Right hindlimb (tissue), 1 donor: Measurements from ENCODE around the gene SYNE4.
"Not testable (repeated sequence)": the region's sequence is repeated elsewhere in the genome, so short reads cannot be mapped to it uniquely, and the experiment has no call there.

Source experiments
- DNase-seq: peaks from one replicate; pipeline ENCODE4 v3.0.0-alpha.2; 2018

Gene SYNE4

GRCh38 chr19:35987571-35987896 is 21.1 kb downstream of the SYNE4 start:
- no peak for DNase-seq

DNA sequence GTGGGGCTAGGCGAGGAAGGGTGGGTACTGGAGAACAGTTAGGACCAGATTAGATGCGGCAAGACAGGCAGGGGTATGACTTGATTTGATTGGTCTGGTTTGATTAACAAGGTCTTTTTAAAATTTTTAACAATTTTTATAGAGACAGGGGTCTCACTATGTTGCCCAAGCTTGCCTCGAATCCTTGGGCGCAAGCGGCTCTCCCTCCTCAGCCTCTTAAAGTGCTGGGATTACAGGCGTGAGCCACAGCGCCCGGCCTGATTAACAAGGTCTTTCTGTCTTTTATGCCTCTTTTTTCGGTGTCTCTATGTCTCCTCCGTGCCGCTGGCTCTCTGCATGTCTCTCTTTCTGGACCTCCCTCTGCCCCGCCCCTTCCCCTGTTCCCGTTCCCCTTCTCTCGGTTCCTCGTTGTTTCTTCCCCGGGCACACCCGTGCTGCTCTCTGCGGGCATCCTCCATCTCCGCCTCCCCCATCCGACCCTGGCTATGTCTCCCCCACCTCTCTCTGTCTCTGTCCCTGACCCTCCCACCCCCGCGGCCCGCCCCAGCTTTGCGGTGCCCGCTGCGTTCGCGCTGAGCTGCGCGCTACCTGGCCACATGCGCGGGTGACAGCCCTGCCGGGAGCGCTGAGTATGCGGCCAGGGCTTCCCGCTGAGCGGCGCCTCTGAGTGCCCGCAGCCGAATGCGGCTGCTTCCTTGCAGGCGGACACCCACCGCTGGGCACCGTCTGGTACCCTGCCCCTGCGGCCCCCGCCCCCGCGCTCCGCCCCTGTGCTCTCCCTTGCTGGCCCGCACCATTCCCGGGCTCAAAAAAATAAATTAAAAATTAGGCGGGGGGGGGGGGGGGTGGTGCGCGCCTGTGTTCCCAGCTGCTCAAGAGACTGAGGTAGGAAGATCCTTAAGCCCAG is 21.7 kb downstream of the SYNE4 start:
- no peak for DNase-seq

- no peak for DNase-seq
Measured at GRCh38 chr19:35986111-35986510, 22.5 kb downstream of the SYNE4 start.

DNA sequence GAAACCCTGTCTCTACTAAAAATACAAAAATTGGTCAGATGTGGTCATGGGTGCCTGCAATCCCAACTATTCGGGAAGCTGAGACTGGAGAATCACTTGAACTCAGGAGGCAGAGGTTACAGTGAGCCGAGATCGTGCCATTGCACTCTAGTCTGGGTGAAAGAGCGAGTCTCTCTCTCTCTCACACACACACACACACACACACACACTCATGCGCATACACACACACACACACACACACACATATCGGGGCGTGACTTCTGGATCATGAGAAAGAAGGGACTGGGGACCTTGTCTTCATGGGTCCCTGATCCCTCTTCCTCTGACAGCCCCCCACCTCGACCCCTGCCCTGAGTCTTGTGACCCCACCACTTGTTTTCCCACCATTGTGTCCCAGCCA is 25.4 kb downstream of the SYNE4 start:
- no peak for DNase-seq

- DNase-seq, result not testable (repeated sequence)
Measured at GRCh38 chr19:35980997-35981396, 27.6 kb downstream of the SYNE4 start.

DNA sequence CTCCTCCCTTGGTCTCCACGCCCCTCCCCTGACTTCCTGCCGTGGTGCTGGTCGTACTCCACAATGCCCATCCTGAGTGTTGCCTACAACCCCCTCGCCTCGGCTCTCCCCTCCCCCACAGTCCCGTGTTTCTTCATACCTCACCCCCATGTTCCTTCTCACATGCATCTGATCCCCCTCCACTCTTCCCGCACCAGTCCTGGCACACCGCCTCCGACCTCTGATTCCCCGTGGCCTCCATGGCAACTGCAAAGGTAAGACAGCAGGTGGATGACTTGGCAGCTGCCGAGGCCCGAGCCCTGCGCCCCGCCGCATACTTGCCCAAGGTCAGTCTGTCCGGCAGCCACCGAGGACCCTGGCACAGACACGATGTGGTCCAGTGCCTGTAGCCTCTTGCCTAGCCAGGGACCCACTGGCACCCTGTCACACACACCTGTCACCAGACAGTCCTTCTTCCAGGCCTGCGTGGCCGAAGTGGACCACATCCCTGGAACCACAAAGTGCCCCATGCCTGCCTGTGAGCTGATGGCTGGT is 29.7 kb downstream of the SYNE4 start:
- no peak for DNase-seq

- DNase-seq, result no peak
Measured at GRCh38 chr19:35978271-35978670, 30.3 kb downstream of the SYNE4 start.

DNA sequence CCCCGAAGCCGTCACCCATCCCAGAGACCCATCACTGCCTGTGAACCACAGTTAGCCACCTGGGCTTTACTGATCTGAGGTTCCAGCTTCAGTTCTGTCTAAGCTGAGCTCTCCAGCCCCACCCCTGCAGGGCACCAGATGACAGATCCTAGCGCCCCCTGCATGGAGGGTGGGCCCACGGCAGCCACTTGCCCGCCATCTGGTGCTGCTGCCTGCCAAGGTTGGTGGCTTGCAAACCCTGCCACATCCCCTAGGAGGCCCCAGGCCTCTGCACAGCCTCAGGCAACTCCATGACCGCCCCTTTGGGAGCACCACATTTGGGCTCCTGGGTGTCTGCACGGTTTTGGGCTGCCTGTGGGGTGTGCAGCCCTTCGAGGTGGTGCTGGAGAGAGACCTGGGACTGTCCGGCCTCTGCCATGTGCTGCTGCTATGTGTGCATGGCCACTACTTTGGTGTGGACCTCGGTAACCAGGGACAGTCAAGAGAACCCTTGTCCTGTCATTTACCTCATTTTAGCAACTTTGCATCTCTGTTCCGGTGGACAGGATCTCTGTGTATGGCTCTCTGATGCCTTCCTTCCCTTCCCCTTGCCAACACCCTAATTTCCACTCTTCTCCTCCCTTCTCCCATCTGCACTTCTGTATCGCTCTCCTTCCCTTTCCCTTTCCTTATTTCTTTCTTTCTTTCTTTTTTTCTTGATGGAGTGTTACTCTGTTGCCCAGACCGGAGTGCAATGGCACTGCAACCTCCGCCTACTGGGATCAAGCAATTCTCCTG is 31.0 kb downstream of the SYNE4 start:
- DNase-seq, result no peak

DNA sequence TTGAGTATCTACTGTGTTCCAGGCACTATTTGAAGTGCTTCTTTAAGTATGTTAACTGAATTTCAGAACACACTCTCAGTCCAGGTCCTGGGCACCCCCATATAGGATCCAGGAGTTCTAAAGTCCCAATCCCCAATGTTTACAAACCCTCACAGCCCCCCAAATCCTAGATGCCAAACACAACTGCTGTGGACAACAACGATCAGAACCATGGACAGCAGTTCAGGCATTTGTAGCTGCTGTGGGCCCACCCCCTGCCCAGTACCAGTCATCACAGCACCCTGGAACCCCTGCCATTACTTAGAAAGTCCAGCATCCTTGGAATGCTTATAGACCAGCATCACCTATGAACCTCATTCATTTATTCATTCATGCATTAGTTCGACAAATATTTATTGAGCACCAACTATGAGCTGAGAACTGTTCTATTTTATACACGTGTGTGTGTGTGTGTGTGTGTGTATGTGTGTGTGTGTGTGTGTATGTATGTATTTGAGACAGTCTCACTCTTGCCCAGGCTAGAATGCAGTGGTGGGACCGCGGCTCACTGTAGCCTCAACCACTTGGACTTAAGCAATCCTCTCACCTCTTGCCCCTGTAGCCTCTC is 32.9 kb downstream of the SYNE4 start:
- no peak for DNase-seq

DNA sequence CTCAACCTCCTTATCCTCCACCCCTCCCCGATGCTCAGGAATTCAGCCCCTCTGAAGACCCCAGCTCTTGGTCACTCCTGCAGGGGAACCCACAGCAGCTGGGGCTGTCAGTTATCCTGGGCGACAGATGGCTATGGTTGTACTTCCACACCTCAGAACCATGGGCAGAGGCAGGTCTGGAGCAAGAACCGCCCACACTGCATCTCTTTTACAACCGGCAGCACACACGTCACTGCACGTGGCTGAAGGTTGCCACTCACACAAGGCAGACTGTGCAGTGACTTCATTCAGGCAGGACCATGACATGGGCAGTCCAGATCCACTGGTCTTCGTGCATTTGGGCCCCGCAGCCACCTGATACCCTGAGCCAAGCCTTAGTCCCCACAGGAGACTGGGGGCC is 35.1 kb downstream of the SYNE4 start:
- DNase-seq, result no peak

DNA sequence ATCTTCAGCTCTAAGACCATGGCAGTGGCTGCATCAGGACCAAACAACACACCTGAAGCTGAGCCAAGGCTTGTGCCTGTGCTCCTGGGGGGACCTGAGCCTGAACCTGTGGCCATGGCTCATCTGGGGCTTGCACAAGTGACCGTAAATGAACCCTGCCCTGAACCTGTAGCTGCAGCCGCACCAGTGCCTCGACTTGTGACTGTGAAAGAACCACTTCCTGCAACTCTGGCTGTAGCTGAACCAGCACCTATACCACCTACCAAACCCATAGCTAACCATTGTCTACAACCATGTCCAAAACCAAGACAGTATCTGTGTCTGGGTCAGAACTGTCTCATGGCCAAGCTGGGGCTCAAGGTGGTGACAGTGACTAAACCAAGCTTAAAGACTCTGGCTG is 41.8 kb downstream of the SYNE4 start:
- DNase-seq, result no peak

- DNase-seq, result peak; percentile 72
Measured at GRCh38 chr19:35963514-35963913, 45.1 kb downstream of the SYNE4 start.

GRCh38 chr19:35960432-35960972 is 48.1 kb downstream of the SYNE4 start:
- no peak for DNase-seq

GRCh38 chr19:35959968-35960320 is 48.7 kb downstream of the SYNE4 start:
- no peak for DNase-seq

GRCh38 chr19:35959040-35959967 is 49.3 kb downstream of the SYNE4 start:
- DNase-seq, result no peak

- DNase-seq, result no peak
Measured at GRCh38 chr19:35958660-35959039, 50.0 kb downstream of the SYNE4 start.

GRCh38 chr19:35957411-35957810 is 51.2 kb downstream of the SYNE4 start:
- DNase-seq, result not testable (repeated sequence)

DNA sequence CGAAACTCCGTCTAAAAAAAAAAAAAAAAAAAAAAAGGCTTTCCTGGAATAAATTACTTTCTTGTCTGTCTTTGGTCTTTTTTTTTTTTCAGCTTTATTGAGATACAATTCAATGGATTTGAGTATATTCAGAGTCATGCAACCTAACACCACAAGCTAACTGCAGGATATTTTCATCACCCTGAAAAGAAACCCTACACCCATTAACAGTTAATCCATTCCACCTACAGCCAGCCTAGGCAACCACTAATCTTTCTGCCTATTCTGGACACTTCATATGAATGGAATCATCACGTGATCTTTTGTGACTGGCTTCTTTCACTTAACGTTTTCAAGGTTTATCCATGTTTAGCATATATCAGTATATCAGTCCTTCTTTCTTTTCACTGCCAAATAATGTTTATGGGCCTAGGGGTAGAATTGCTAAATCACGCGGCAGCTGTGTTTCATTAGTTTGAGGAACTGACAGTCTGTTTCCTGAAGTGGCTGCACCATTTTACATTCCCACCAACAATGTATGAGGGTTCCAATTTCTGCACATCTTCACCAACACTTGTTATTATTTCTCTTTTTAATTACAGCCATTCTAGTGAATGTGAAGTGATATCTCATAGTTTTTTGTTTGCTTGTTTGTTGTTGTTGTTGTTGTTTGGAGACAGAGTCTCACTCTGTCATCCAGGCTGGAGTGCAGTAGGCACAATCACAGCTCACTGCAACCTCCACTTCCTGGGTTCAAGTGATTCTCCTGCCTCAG is 52.6 kb downstream of the SYNE4 start:
- no peak for DNase-seq
